ENCODE results near the gene UROC1. TPM values are rescaled to one million over a fixed set of nuclear protein-coding genes. Genes with fewer than 3 reads are reported as not detected.

The UROC1 gene
- total and polyA plus RNA-seq, 4 donors = 0.01 to 0.21 (median 0.08) TPM

- no peak for TF ChIP-seq CTCF (IDR thresholded peaks at IDR 0.05; ENCODE audit: control extremely low read depth, extremely low read depth)
- Histone ChIP-seq H3K27me3 (ENCODE audit: control insufficient read depth in 3 of 3, insufficient read depth in 3 of 3, low read length in 2 of 3) (no peaks in the 10 kb centered on the region), H3K27ac (ENCODE audit: low read depth in 1 of 2, low read length in 1 of 2) (no peak overlapping the region), H3K36me3 (ENCODE audit: control insufficient read depth in 4 of 4, insufficient read depth in 4 of 4, low read length in 4 of 4) (peaks cover 21 to 79% (median 58%) of the 10 kb centered on the region in 4 donors), H3K9ac (ENCODE audit: insufficient read depth in 1 of 2, low read length in 2 of 2) (no peak overlapping the region), H3K4me1 (ENCODE audit: control insufficient read depth in 5 of 5, insufficient read depth in 5 of 5, low read length in 5 of 5) (peaks cover 0 to 15% (median 0%) of the 10 kb centered on the region in 5 donors), H3K9me3 (ENCODE audit: control insufficient read depth in 4 of 4, insufficient read depth in 3 of 4, low read length in 3 of 4) (peaks cover 0 to 2% (median 0%) of the 10 kb centered on the region in 4 donors), H3K4me3 (no peak overlapping the region)
- DNase-seq (peak in 1 of 3 donors; percentile 4), ATAC-seq (ENCODE audit: insufficient read depth, low FRiP score) (no peak)
- 95 to 97% methylated on average over 11 of the region's 11 CpGs for WGBS, 2 donors
Measured at GRCh38 chr3:126464997-126465396, 52.6 kb downstream of the UROC1 start.

- Histone ChIP-seq H3K4me3 (no peak overlapping the region), H3K4me1 (ENCODE audit: control insufficient read depth in 5 of 5, insufficient read depth in 5 of 5, low read length in 5 of 5) (peaks cover 0 to 11% (median 0%) of the 10 kb centered on the region in 5 donors), H3K9me3 (ENCODE audit: control insufficient read depth in 4 of 4, insufficient read depth in 3 of 4, low read length in 3 of 4) (peaks cover 0 to 2% (median 0%) of the 10 kb centered on the region in 4 donors), H3K27me3 (ENCODE audit: control insufficient read depth in 3 of 3, insufficient read depth in 3 of 3, low read length in 2 of 3) (no peaks in the 10 kb centered on the region), H3K9ac (ENCODE audit: insufficient read depth in 1 of 2, low read length in 2 of 2) (no peak overlapping the region), H3K27ac (ENCODE audit: low read depth in 1 of 2, low read length in 1 of 2) (no peak overlapping the region), H3K36me3 (ENCODE audit: control insufficient read depth in 4 of 4, insufficient read depth in 4 of 4, low read length in 4 of 4) (peaks cover 23 to 79% (median 55%) of the 10 kb centered on the region in 4 donors)
- no peak for TF ChIP-seq CTCF (IDR thresholded peaks at IDR 0.05; ENCODE audit: control extremely low read depth, extremely low read depth)
- ATAC-seq (ENCODE audit: insufficient read depth, low FRiP score) (no peak), DNase-seq (peak in 1 of 3 donors; percentile 0)
- 67 to 82% methylated on average over 4 of the region's 4 CpGs for WGBS, 2 donors
Measured at GRCh38 chr3:126464494-126464893, 53.1 kb downstream of the UROC1 start.

- WGBS, 2 donors = 87 to 91% methylated on average over 4 of the region's 4 CpGs
- no peak for TF ChIP-seq CTCF (IDR thresholded peaks at IDR 0.05; ENCODE audit: control extremely low read depth, extremely low read depth)
- Histone ChIP-seq H3K27ac (ENCODE audit: low read depth in 1 of 2, low read length in 1 of 2) (no peak overlapping the region), H3K4me3 (no peak overlapping the region), H3K4me1 (ENCODE audit: control insufficient read depth in 5 of 5, insufficient read depth in 5 of 5, low read length in 5 of 5) (peaks cover 0 to 11% (median 0%) of the 10 kb centered on the region in 5 donors), H3K9ac (ENCODE audit: insufficient read depth in 1 of 2, low read length in 2 of 2) (no peak overlapping the region), H3K9me3 (ENCODE audit: control insufficient read depth in 4 of 4, insufficient read depth in 3 of 4, low read length in 3 of 4) (peaks cover 0 to 2% (median 0%) of the 10 kb centered on the region in 4 donors), H3K27me3 (ENCODE audit: control insufficient read depth in 3 of 3, insufficient read depth in 3 of 3, low read length in 2 of 3) (no peaks in the 10 kb centered on the region), H3K36me3 (ENCODE audit: control insufficient read depth in 4 of 4, insufficient read depth in 4 of 4, low read length in 4 of 4) (peaks cover 24 to 78% (median 54%) of the 10 kb centered on the region in 4 donors)
- no peak for ATAC-seq (ENCODE audit: insufficient read depth, low FRiP score)
- peak in 1 of 3 donors; percentile 3 for DNase-seq
Measured at GRCh38 chr3:126464093-126464492, 53.5 kb downstream of the UROC1 start.

- ATAC-seq (ENCODE audit: insufficient read depth, low FRiP score) = no peak
- TF ChIP-seq CTCF (IDR thresholded peaks at IDR 0.05; ENCODE audit: control extremely low read depth, extremely low read depth) = no peak
- H3K9ac ChIP-seq (ENCODE audit: insufficient read depth in 1 of 2, low read length in 2 of 2) = no peak overlapping the region
- H3K36me3 ChIP-seq (ENCODE audit: control insufficient read depth in 4 of 4, insufficient read depth in 4 of 4, low read length in 4 of 4) = peaks cover 24 to 73% (median 49%) of the 10 kb centered on the region in 4 donors
- H3K27me3 ChIP-seq (ENCODE audit: control insufficient read depth in 3 of 3, insufficient read depth in 3 of 3, low read length in 2 of 3) = no peaks in the 10 kb centered on the region
- H3K27ac ChIP-seq (ENCODE audit: low read depth in 1 of 2, low read length in 1 of 2) = no peak overlapping the region
- no peak for DNase-seq
- H3K4me1 ChIP-seq (ENCODE audit: control insufficient read depth in 5 of 5, insufficient read depth in 5 of 5, low read length in 5 of 5) = peaks cover 0 to 7% (median 0%) of the 10 kb centered on the region in 5 donors
- H3K9me3 ChIP-seq (ENCODE audit: control insufficient read depth in 4 of 4, insufficient read depth in 3 of 4, low read length in 3 of 4) = peaks cover 0 to under 1% (median 0%) of the 10 kb centered on the region in 4 donors
- H3K4me3 ChIP-seq = no peak overlapping the region
- WGBS, 2 donors = 98 to 99% methylated on average over 2 of the region's 2 CpGs
Measured at GRCh38 chr3:126463521-126463920, 54.1 kb downstream of the UROC1 start.
